Activated effector memory CD4-positive, alpha-beta T cell treated with anti-CD3 and anti-CD28 coated beads, Interleukin-2, amount 50 U/mL, for 16 hours (primary cell): ENCODE data around the gene C3orf52.

Experiments used
- DNase-seq: peaks from one replicate; pipeline ENCODE4 v3.0.0-alpha.2; 2020

The C3orf52 gene

DNA sequence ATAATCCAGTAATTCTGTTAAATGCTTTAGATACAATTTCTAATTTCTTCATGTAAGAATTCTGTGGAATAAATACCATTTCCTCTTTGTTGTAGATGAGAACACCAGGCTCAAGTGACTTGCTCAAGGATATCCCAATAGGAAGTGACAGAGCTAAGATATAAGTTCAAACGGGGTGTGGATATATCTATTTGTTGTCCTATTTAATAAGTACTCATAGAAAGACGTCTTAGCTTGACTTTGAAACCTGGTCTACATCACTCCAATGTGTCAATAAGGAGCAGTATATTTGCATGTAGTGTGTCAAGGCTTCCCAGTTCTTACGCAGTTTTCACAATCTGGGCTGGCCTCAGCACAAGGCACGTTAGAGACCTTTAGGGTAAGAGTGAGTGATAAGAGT lies 51.6 kb downstream of the C3orf52 start:
- no peak for DNase-seq

GRCh38 chr3:112138219-112138969 lies 52.2 kb downstream of the C3orf52 start:
- DNase-seq = no peak

DNA sequence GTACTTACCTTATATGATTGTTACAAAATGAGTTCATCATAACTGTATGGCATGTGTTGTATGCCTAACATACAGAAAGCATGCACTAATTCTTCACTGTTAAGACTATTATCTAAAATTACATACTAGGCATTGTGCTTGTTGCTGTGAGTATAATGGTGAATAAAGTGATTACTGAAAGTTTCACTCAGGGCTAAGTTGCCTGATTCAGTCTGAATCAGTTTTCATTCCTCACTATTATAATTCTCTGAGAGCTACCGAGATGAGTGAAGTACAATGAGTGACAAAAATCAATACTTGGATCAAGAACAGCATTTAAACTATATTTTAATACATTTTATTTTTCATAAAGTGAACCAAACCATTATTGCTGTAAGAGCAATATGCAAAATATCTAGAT lies 54.4 kb downstream of the C3orf52 start:
- no peak for DNase-seq

- DNase-seq = no peak
Measured at GRCh38 chr3:112141293-112141692, 55.1 kb downstream of the C3orf52 start.

DNA sequence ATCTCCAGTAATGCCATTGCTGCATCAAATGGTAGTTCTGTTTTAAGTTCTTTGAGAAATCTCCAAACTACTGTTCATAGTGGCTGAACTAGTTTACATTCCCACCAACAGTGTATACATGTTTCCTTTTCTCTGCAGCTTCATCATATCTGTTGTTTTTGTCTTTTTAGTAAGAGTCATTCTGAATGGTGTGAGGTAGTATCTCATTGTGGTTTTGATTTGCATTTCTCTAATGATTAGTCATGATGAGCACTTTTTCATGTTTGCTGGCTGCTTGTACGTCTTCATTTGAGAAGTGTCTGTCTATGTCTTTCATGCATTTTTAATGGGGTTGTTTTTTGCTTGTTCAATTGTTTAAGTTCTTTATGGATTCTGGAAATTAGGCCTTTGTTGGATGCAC lies 57.1 kb downstream of the C3orf52 start:
- DNase-seq = no peak

GRCh38 chr3:112143689-112144088 lies 57.5 kb downstream of the C3orf52 start:
- DNase-seq = no peak

DNA sequence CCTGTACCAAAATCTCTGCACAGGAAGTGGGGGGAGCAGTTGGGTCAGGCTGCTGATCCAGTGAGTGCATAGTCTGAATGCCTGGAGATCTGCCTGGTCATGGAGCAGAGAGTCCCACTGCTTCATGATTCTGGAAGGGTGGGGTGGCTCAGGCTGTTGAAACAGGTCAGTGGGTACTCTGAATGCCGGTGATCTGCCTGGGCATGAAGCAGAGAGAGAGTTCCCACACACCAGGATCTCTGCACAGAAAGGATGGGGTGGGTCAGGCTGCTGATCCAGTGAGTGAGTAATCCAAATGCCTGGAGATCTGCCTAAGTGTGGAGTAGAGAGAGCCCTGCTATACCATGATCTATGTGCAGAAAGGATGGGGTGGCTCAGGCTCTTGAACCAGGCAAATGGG lies 62.9 kb downstream of the C3orf52 start:
- DNase-seq = no peak

DNA sequence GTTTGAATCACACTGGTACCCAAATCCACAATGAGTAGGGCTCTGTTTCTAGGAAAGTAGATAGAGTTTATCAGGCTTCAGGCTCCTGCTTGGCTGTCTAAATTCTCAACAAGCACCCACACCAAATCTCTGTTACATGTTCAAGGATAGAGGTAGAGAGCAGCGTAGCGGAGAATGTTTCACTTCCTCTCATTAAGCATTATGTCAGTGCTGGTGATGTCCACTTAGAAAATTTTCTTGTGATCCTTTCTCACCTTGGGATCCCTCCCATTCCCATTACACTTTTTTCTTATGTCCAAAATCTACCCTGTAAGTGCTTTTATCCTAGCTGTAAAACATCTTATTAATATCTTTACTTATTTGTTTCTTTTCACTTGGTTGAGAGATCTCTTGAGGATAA lies 81.6 kb downstream of the C3orf52 start:
- no peak for DNase-seq
